HCT116 (cell line): ENCODE measurements around the gene GRIK1.

Source experiments
- CEBPB ChIP-seq: IDR thresholded peaks from 2 replicates; pipeline ENCODE4 v1.6.1; 2012; ENCODE audit warnings: low read depth
- EZH2 ChIP-seq: fragments of 200-600 bp; sonication (generic); IDR thresholded peaks from 2 replicates; pipeline ENCODE4 v1.6.1; 2017; ENCODE audit warnings: antibody characterized with exemption, mixed run types
- POLR2A ChIP-seq: IDR thresholded peaks from 2 replicates; pipeline ENCODE4 v1.7.0; 2011; ENCODE audit warnings: borderline replicate concordance; ENCODE audit not compliant: insufficient read depth, insufficient read length; ENCODE audit errors: extremely low read depth
- POLR2AphosphoS5 ChIP-seq: IDR thresholded peaks from 2 replicates; pipeline ENCODE4 v1.6.1; 2011; ENCODE audit warnings: mild to moderate bottlenecking, low read depth, low read length, moderate library complexity
- TCF7L2 ChIP-seq: IDR thresholded peaks from 2 replicates; pipeline ENCODE4 v1.7.0; 2011; ENCODE audit warnings: borderline replicate concordance, inconsistent platforms; ENCODE audit not compliant: insufficient read depth, insufficient read length; ENCODE audit errors: extremely low read depth
- YY1 ChIP-seq: IDR thresholded peaks from 2 replicates; pipeline ENCODE4 v1.6.1; 2011; ENCODE audit warnings: low read length, low read depth, moderate library complexity, mild to moderate bottlenecking; ENCODE audit not compliant: insufficient replicate concordance; ENCODE audit errors: extremely low read depth
- ZFX ChIP-seq: fragments of 450-650 bp; IDR thresholded peaks from 2 replicates; pipeline ENCODE4 v1.6.1; 2017
- TF ChIP-seq, protein P1 (sequence below), 3 experiments: fragments of 200-600 bp in 1 of 3; sonication (generic) in 1 of 3; IDR thresholded peaks in 2 of 3; conservative IDR thresholded peaks in 1 of 3; 2 replicates each; pipeline ENCODE4 v1.5.1; 2012 to 2017; ENCODE audit warnings: low read depth in 2 of 3, low read length in 2 of 3, antibody characterized with exemption in 1 of 3, borderline replicate concordance in 1 of 3, control low read depth in 1 of 3, mild to moderate bottlenecking in 1 of 3, mixed read lengths in 1 of 3, mixed run types in 1 of 3, moderate library complexity in 1 of 3; ENCODE audit not compliant: insufficient read depth in 1 of 3

DNA sequence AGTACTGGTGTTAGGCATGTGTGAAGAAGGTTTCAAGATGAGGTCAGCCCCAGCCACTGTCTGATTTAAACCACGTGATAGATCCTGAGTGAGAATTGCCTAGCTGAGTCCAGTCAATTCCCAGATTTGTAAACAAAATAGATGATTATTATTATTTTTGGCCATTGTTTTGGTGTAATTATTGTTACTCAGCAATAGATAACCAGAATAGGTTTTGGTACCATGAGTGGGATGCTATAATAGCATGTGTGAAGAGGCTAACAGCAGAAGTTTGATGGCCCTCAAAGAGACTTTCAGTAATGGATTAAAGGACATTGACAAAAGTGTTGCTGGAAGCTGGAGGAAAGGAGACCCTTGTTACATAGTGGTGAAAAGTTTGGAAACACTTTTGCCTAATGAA is 426.3 kb downstream of the GRIK1 start:
- TF ChIP-seq EZH2 (no peak), POLR2AphosphoS5 (no peak), POLR2A (no peak), ZFX (no peak), CEBPB (no peak), TCF7L2 (no peak), YY1 (no peak)
- TF ChIP-seq, protein P1, sequence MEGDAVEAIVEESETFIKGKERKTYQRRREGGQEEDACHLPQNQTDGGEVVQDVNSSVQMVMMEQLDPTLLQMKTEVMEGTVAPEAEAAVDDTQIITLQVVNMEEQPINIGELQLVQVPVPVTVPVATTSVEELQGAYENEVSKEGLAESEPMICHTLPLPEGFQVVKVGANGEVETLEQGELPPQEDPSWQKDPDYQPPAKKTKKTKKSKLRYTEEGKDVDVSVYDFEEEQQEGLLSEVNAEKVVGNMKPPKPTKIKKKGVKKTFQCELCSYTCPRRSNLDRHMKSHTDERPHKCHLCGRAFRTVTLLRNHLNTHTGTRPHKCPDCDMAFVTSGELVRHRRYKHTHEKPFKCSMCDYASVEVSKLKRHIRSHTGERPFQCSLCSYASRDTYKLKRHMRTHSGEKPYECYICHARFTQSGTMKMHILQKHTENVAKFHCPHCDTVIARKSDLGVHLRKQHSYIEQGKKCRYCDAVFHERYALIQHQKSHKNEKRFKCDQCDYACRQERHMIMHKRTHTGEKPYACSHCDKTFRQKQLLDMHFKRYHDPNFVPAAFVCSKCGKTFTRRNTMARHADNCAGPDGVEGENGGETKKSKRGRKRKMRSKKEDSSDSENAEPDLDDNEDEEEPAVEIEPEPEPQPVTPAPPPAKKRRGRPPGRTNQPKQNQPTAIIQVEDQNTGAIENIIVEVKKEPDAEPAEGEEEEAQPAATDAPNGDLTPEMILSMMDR (IDR thresholded peaks at IDR 0.05 in 2 of 3, conservative IDR thresholded peaks at IDR 0.05 in 1 of 3; ENCODE audit: borderline replicate concordance in 1 of 3, insufficient read depth in 1 of 3, low read depth in 2 of 3, low read length in 2 of 3): no peak
